Limb (tissue), 2 donors: Measurements from ENCODE around the gene PCGF2.

ENCODE experiments used
- DNase-seq, 2 donors: peaks; one replicate each; pipeline ENCODE4 v3.0.0-alpha.2; 2016; ENCODE audit errors: extremely low spot score in 2 of 2

Gene PCGF2

GRCh38 chr17:38719289-38719942 is 28.7 kb downstream of the PCGF2 start:
- no peak for DNase-seq

- no peak for DNase-seq
Measured at GRCh38 chr17:38717139-38717745, 30.9 kb downstream of the PCGF2 start.

- no peak for DNase-seq
Measured at GRCh38 chr17:38716368-38717005, 31.6 kb downstream of the PCGF2 start.

- DNase-seq: no peak
Measured at GRCh38 chr17:38715216-38715943, 32.8 kb downstream of the PCGF2 start.

- no peak for DNase-seq
Measured at GRCh38 chr17:38713456-38714075, 34.6 kb downstream of the PCGF2 start.

GRCh38 chr17:38712593-38712992 is 35.5 kb downstream of the PCGF2 start:
- DNase-seq: no peak

- DNase-seq: no peak
Measured at GRCh38 chr17:38711792-38712571, 36.2 kb downstream of the PCGF2 start.

GRCh38 chr17:38710985-38711384 is 37.2 kb downstream of the PCGF2 start:
- no peak for DNase-seq

GRCh38 chr17:38710604-38710962 is 37.6 kb downstream of the PCGF2 start:
- no peak for DNase-seq

GRCh38 chr17:38709864-38710603 is 38.1 kb downstream of the PCGF2 start:
- DNase-seq: peak; percentile 43 to 56

GRCh38 chr17:38709104-38709820 is 38.9 kb downstream of the PCGF2 start:
- DNase-seq: no peak

- no peak for DNase-seq
Measured at GRCh38 chr17:38707678-38708351, 40.3 kb downstream of the PCGF2 start.

- no peak for DNase-seq
Measured at GRCh38 chr17:38706505-38707216, 41.5 kb downstream of the PCGF2 start.

GRCh38 chr17:38705803-38706504 is 42.2 kb downstream of the PCGF2 start:
- peak; percentile 16 to 68 for DNase-seq

GRCh38 chr17:38705523-38705802 is 42.7 kb downstream of the PCGF2 start:
- no peak for DNase-seq

- DNase-seq: peak; percentile 86 to 88
Measured at GRCh38 chr17:38704606-38705522, 43.3 kb downstream of the PCGF2 start, which contains the start of gene MLLT6. Gene MLLT6, plus strand, starts transcription at chr17:38705273. Its CDS starts 360 bp downstream, at chr17:38705633.
